Neural progenitor cell (in vitro differentiated cells): ENCODE results near the gene MMRN1. TPM values are rescaled to one million over a fixed set of nuclear protein-coding genes. Genes with fewer than 3 reads are reported as not detected.

Experiments
- DNase-seq: peaks from one replicate; pipeline ENCODE4 v3.0.0-alpha.2; 2016; ENCODE audit warnings: low spot score
- H2AFZ ChIP-seq: fragments of 200-600 bp; sonication (generic); replicated peaks from 2 replicates; pipeline ENCODE4 v1.6.1; 2016; ENCODE audit warnings: antibody characterized with exemption
- H3F3A ChIP-seq: fragments of 200-600 bp; sonication (generic); 2 replicates; pipeline ENCODE4 v1.6.1; 2016; ENCODE audit warnings: antibody characterized with exemption, low read depth
- H3K27ac ChIP-seq: fragments of 200-600 bp; sonication (generic); 2 replicates; pipeline ENCODE4 v1.5.1; 2016; ENCODE audit warnings: mild to moderate bottlenecking
- H3K27me3 ChIP-seq: fragments of 200-600 bp; sonication (generic); 2 replicates; pipeline ENCODE4 v1.6.1; 2016; ENCODE audit warnings: mild to moderate bottlenecking, moderate library complexity
- H3K36me3 ChIP-seq: fragments of 200-600 bp; sonication (generic); 2 replicates; pipeline ENCODE4 v1.5.1; 2016
- H3K4me1 ChIP-seq: fragments of 200-600 bp; sonication (generic); 2 replicates; pipeline ENCODE4 v1.6.1; 2016; ENCODE audit warnings: mixed run types
- H3K4me2 ChIP-seq: fragments of 200-600 bp; sonication (generic); 2 replicates; pipeline ENCODE4 v1.6.1; 2016
- H3K4me3 ChIP-seq: fragments of 200-600 bp; sonication (generic); 2 replicates; pipeline ENCODE4 v1.5.1; 2016
- H3K79me2 ChIP-seq: fragments of 200-600 bp; sonication (generic); 2 replicates; pipeline ENCODE4 v1.6.1; 2016; ENCODE audit warnings: low read depth
- H3K9ac ChIP-seq: fragments of 200-600 bp; sonication (generic); 2 replicates; pipeline ENCODE4 v1.6.1; 2016
- H3K9me3 ChIP-seq: fragments of 200-600 bp; sonication (generic); 2 replicates; pipeline ENCODE4 v1.5.1; 2016; ENCODE audit warnings: low read depth
- H4K20me1 ChIP-seq: fragments of 200-600 bp; sonication (generic); 2 replicates; pipeline ENCODE4 v1.6.1; 2016; ENCODE audit warnings: low read depth
- H3K27ac Mint-ChIP-seq: 3 replicates; pipeline ENCODE4 v1.8.0; 2021; ENCODE audit warnings: mixed read lengths
- H3K27me3 Mint-ChIP-seq: 2 replicates; pipeline ENCODE4 v1.8.0; 2022; ENCODE audit warnings: low read depth, mild to moderate bottlenecking, inconsistent platforms, moderate library complexity, mixed read lengths; ENCODE audit not compliant: insufficient read depth
- H3K36me3 Mint-ChIP-seq: 3 replicates; pipeline ENCODE4 v1.8.0; 2021; ENCODE audit warnings: mixed read lengths
- H3K4me1 Mint-ChIP-seq: 3 replicates; pipeline ENCODE4 v1.8.0; 2021; ENCODE audit warnings: mixed read lengths
- H3K4me3 Mint-ChIP-seq: 3 replicates; pipeline ENCODE4 v1.8.0; 2021; ENCODE audit warnings: mild to moderate bottlenecking, moderate library complexity, mixed read lengths
- H3K9me3 Mint-ChIP-seq: 3 replicates; pipeline ENCODE4 v1.8.0; 2020; ENCODE audit warnings: mixed read lengths
- CTCF ChIP-seq: fragments of 200-600 bp; sonication (generic); IDR thresholded peaks from 2 replicates; pipeline ENCODE4 v1.5.1; 2017; ENCODE audit warnings: antibody characterized with exemption, mild to moderate bottlenecking
- EZH2 ChIP-seq: fragments of 200-600 bp; sonication (generic); IDR thresholded peaks from 2 replicates; pipeline ENCODE4 v1.6.1; 2017; ENCODE audit warnings: antibody characterized with exemption, mild to moderate bottlenecking, moderate library complexity
- EZH2phosphoT487 ChIP-seq: fragments of 200-600 bp; sonication (generic); IDR thresholded peaks from 2 replicates; pipeline ENCODE4 v1.6.1; 2017; ENCODE audit warnings: antibody characterized with exemption
- total RNA-seq: library from RNA; depleted of rRNA; stranded (reverse); fragments of >200 nt; gene quantifications from 2 replicates; pipeline ENCODE4 v1.2.3, GENCODE V29; 2015; ENCODE audit warnings: low replicate concordance

MMRN1 gene
- total RNA-seq, 1 donor from 2014 or later, result 0.37 TPM

DNA sequence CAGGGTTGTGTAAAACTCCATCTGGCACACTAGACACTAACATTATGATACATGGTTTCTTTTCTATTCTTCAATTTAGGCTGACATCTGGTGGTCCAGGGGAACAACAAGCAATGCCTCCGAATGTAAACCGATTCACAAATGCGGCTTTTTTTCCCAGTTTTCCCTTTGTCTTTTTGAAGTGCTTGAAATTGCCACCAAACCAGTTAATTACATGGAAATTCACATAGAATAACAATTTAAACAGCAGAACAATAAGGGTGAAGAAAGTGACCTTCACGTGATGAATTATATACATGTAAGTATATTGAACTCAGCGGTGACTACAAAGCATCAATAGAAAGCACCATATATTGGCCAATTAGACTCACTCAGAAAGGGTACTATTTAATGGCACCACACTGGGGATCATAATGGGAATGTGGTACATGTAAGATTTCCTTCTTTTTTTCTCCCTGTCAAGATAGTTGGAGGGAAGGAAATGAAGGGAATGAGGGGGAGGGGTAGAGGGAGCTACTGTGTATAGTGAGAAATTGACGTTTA, 103.9 kb downstream of the MMRN1 start:
- no peaks in the 10 kb centered on the region for H3K79me2 ChIP-seq
- H2AFZ ChIP-seq, result peak overlapping the region; percentile 12
- H3K27me3 Mint-ChIP-seq, result peaks cover 2% of the 10 kb centered on the region
- peaks cover 34% of the 10 kb centered on the region for H3K4me1 Mint-ChIP-seq
- no peaks in the 10 kb centered on the region for H3K36me3 Mint-ChIP-seq
- H3K4me3 ChIP-seq, result no peak overlapping the region
- H3K27me3 ChIP-seq, result no peaks in the 10 kb centered on the region
- no peaks in the 10 kb centered on the region for H3K9me3 Mint-ChIP-seq
- H3K4me1 ChIP-seq, result peaks cover 18% of the 10 kb centered on the region
- H3K27ac ChIP-seq, result no peak overlapping the region
- H3K4me2 ChIP-seq, result peak overlapping the region; percentile 42
- TF ChIP-seq EZH2 (no peak), EZH2phosphoT487 (peak; percentile 41), CTCF (peak; percentile 22)
- peak; percentile 25 for DNase-seq
- no peaks in the 10 kb centered on the region for H4K20me1 ChIP-seq
- no peaks in the 10 kb centered on the region for H3K36me3 ChIP-seq
- no peaks in the 10 kb centered on the region for H3F3A ChIP-seq
- no peaks in the 10 kb centered on the region for H3K9me3 ChIP-seq
- no peak overlapping the region for H3K27ac Mint-ChIP-seq
- H3K4me3 Mint-ChIP-seq, result no peak overlapping the region
- H3K9ac ChIP-seq, result no peak overlapping the region

GRCh38 chr4:90001023-90001422, 106.4 kb downstream of the MMRN1 start:
- H3K4me1 ChIP-seq, result peaks cover 18% of the 10 kb centered on the region
- no peak overlapping the region for H2AFZ ChIP-seq
- no peaks in the 10 kb centered on the region for H3F3A ChIP-seq
- H3K27me3 ChIP-seq, result no peaks in the 10 kb centered on the region
- Mint-ChIP-seq H3K36me3 (no peaks in the 10 kb centered on the region), H3K4me1 (peaks cover 25% of the 10 kb centered on the region), H3K9me3 (no peaks in the 10 kb centered on the region), H3K27me3 (peaks cover 2% of the 10 kb centered on the region), H3K27ac (no peak overlapping the region), H3K4me3 (no peak overlapping the region)
- no peak for DNase-seq
- no peak overlapping the region for H3K4me2 ChIP-seq
- no peak overlapping the region for H3K27ac ChIP-seq
- no peak overlapping the region for H3K4me3 ChIP-seq
- H4K20me1 ChIP-seq, result no peaks in the 10 kb centered on the region
- H3K9ac ChIP-seq, result no peak overlapping the region
- no peaks in the 10 kb centered on the region for H3K36me3 ChIP-seq
- no peaks in the 10 kb centered on the region for H3K9me3 ChIP-seq
- no peaks in the 10 kb centered on the region for H3K79me2 ChIP-seq
- TF ChIP-seq EZH2 (no peak), CTCF (no peak), EZH2phosphoT487 (no peak)

DNA sequence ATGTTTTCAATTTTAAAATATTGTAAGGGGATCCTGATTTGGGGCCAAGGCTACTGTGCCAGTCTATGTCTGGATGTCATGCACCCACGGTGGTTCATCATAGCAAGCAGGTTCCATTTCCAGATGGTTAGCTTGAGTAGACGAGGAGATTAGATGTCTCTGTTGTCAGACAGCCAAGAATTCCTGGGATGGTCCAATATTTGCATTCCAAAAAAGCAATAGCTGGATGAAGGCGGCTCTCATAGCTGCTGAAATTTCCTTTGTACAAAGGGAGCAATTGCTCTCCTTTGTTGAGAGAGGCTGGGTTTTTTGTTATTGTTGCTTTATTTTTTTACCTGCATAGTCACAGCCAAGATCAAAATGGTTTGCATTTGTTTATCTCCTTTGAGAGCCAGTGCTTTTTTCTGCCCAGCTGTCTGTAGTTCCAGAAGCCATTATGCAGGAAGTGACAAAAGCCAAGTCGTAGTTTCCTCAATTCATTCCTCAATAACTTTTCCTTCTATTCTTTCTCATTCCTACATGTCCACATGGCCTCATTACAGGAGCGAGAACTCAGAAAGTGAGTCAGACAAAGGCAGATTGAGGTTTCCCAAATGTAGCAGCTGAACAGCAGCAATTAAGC, 107.9 kb downstream of the MMRN1 start:
- H3K36me3 Mint-ChIP-seq, result no peaks in the 10 kb centered on the region
- H3K4me3 ChIP-seq, result no peak overlapping the region
- H2AFZ ChIP-seq, result no peak overlapping the region
- H3K9ac ChIP-seq, result no peak overlapping the region
- no peaks in the 10 kb centered on the region for H3F3A ChIP-seq
- H3K79me2 ChIP-seq, result no peaks in the 10 kb centered on the region
- no peak for DNase-seq
- H3K27ac ChIP-seq, result no peak overlapping the region
- no peaks in the 10 kb centered on the region for H3K27me3 ChIP-seq
- H3K4me1 ChIP-seq, result peaks cover 23% of the 10 kb centered on the region
- TF ChIP-seq EZH2 (no peak), CTCF (no peak), EZH2phosphoT487 (no peak)
- H3K4me1 Mint-ChIP-seq, result peaks cover 20% of the 10 kb centered on the region
- no peaks in the 10 kb centered on the region for H3K9me3 ChIP-seq
- no peaks in the 10 kb centered on the region for H4K20me1 ChIP-seq
- no peak overlapping the region for H3K4me3 Mint-ChIP-seq
- H3K36me3 ChIP-seq, result no peaks in the 10 kb centered on the region
- peaks cover 2% of the 10 kb centered on the region for H3K27me3 Mint-ChIP-seq
- no peak overlapping the region for H3K27ac Mint-ChIP-seq
- no peaks in the 10 kb centered on the region for H3K9me3 Mint-ChIP-seq
- H3K4me2 ChIP-seq, result no peak overlapping the region

Other genes with a start within 250 kb of the MMRN1 start
- gene SNCA, start 57.7 kb upstream of the MMRN1 start, total RNA-seq, result 5.6 and 11.0 TPM in 2 replicates
- gene CCSER1, start 232.5 kb downstream of the MMRN1 start, total RNA-seq, result 0.28 and 0.77 TPM in 2 replicates